ENCODE results near the gene NRXN3.

NRXN3 gene

GRCh38 chr14:79878229-79878628, 1708.1 kb downstream of the NRXN3 start:
- no peaks in the 10 kb centered on the region for H3K36me3 ChIP-seq (ENCODE audit: low read length)
- H2AFZ ChIP-seq (ENCODE audit: low read depth, low read length, severe bottlenecking) = no peak overlapping the region
- H3K9ac ChIP-seq (ENCODE audit: low read length) = no peak overlapping the region
- H3K4me3 ChIP-seq (ENCODE audit: insufficient read depth, low read length, poor library complexity, severe bottlenecking) = no peak overlapping the region
- no peaks in the 10 kb centered on the region for H3K9me2 ChIP-seq (replicated peaks; ENCODE audit: insufficient read depth, low read length)
- no peaks in the 10 kb centered on the region for H3F3A ChIP-seq (ENCODE audit: insufficient read depth)
- H3K27me3 ChIP-seq (ENCODE audit: low read length) = no peaks in the 10 kb centered on the region
- no peak for TF ChIP-seq CTCF (IDR thresholded peaks at IDR 0.05; ENCODE audit: insufficient read depth, low read length, poor library complexity, severe bottlenecking)
- TF ChIP-seq EZH2phosphoT487 (conservative IDR thresholded peaks at IDR 0.05; ENCODE audit: low read length) = no peak
- H4K20me1 ChIP-seq (ENCODE audit: low read depth, low read length) = no peaks in the 10 kb centered on the region
- H3K27ac ChIP-seq (ENCODE audit: low read depth, low read length) = no peak overlapping the region
- no peaks in the 10 kb centered on the region for H3K79me2 ChIP-seq (ENCODE audit: insufficient read depth, low read length)
- H3K4me2 ChIP-seq (ENCODE audit: low read depth, low read length, poor library complexity, severe bottlenecking) = no peak overlapping the region
- H3K9me3 ChIP-seq (ENCODE audit: insufficient read depth, low read length) = no peaks in the 10 kb centered on the region

GRCh38 chr14:79878785-79879184, 1708.6 kb downstream of the NRXN3 start:
- TF ChIP-seq EZH2phosphoT487 (conservative IDR thresholded peaks at IDR 0.05; ENCODE audit: low read length) (no peak), CTCF (IDR thresholded peaks at IDR 0.05; ENCODE audit: insufficient read depth, low read length, poor library complexity, severe bottlenecking) (no peak)
- Histone ChIP-seq H3K27me3 (ENCODE audit: low read length) (no peaks in the 10 kb centered on the region), H3K4me2 (ENCODE audit: low read depth, low read length, poor library complexity, severe bottlenecking) (no peak overlapping the region), H2AFZ (ENCODE audit: low read depth, low read length, severe bottlenecking) (no peak overlapping the region), H3K9ac (ENCODE audit: low read length) (no peak overlapping the region), H4K20me1 (ENCODE audit: low read depth, low read length) (no peaks in the 10 kb centered on the region), H3K4me3 (ENCODE audit: insufficient read depth, low read length, poor library complexity, severe bottlenecking) (no peak overlapping the region), H3K9me3 (ENCODE audit: insufficient read depth, low read length) (no peaks in the 10 kb centered on the region), H3F3A (ENCODE audit: insufficient read depth) (no peaks in the 10 kb centered on the region), H3K36me3 (ENCODE audit: low read length) (no peaks in the 10 kb centered on the region), H3K27ac (ENCODE audit: low read depth, low read length) (no peak overlapping the region), H3K9me2 (replicated peaks; ENCODE audit: insufficient read depth, low read length) (no peaks in the 10 kb centered on the region), H3K79me2 (ENCODE audit: insufficient read depth, low read length) (no peaks in the 10 kb centered on the region)

GRCh38 chr14:79881299-79881698, 1711.1 kb downstream of the NRXN3 start:
- no peaks in the 10 kb centered on the region for H3K9me3 ChIP-seq (ENCODE audit: insufficient read depth, low read length)
- H2AFZ ChIP-seq (ENCODE audit: low read depth, low read length, severe bottlenecking) = no peak overlapping the region
- H3K27me3 ChIP-seq (ENCODE audit: low read length) = no peaks in the 10 kb centered on the region
- H3K9ac ChIP-seq (ENCODE audit: low read length) = no peak overlapping the region
- H3K4me3 ChIP-seq (ENCODE audit: insufficient read depth, low read length, poor library complexity, severe bottlenecking) = no peak overlapping the region
- no peaks in the 10 kb centered on the region for H3K9me2 ChIP-seq (replicated peaks; ENCODE audit: insufficient read depth, low read length)
- no peak overlapping the region for H3K27ac ChIP-seq (ENCODE audit: low read depth, low read length)
- no peak overlapping the region for H3K4me2 ChIP-seq (ENCODE audit: low read depth, low read length, poor library complexity, severe bottlenecking)
- TF ChIP-seq CTCF (IDR thresholded peaks at IDR 0.05; ENCODE audit: insufficient read depth, low read length, poor library complexity, severe bottlenecking) = no peak
- TF ChIP-seq EZH2phosphoT487 (conservative IDR thresholded peaks at IDR 0.05; ENCODE audit: low read length) = no peak
- no peaks in the 10 kb centered on the region for H3F3A ChIP-seq (ENCODE audit: insufficient read depth)
- no peaks in the 10 kb centered on the region for H3K79me2 ChIP-seq (ENCODE audit: insufficient read depth, low read length)
- H4K20me1 ChIP-seq (ENCODE audit: low read depth, low read length) = no peaks in the 10 kb centered on the region
- H3K36me3 ChIP-seq (ENCODE audit: low read length) = no peaks in the 10 kb centered on the region
